Thymus (tissue), 14 donors: ENCODE measurements around the gene CCDC32. TPM values are rescaled to one million over a fixed set of nuclear protein-coding genes. Genes with fewer than 3 reads are reported as not detected.

Experiments used
- DNase-seq, 9 donors: peaks; one replicate each; pipeline ENCODE4 v3.0.0-alpha.2; 2013; ENCODE audit warnings: low spot score in 9 of 9, low read depth in 6 of 9, missing footprints in 1 of 9
- H3K27ac ChIP-seq, 2 donors: one replicate each; pipeline ENCODE4 v1.5.1; 2013; ENCODE audit warnings: control low read depth in 1 of 2, low read depth in 1 of 2, low read length in 1 of 2, mild to moderate bottlenecking in 1 of 2, moderate library complexity in 1 of 2
- H3K27me3 ChIP-seq, 2 donors: one replicate each; pipeline ENCODE4 v1.5.1; 2013; ENCODE audit warnings: low read length in 1 of 2; ENCODE audit not compliant: control insufficient read depth in 2 of 2, insufficient read depth in 1 of 2
- H3K36me3 ChIP-seq, 2 donors: one replicate each; pipeline ENCODE4 v1.5.1; 2013; ENCODE audit warnings: low read length in 1 of 2, mild to moderate bottlenecking in 1 of 2, moderate library complexity in 1 of 2; ENCODE audit not compliant: control insufficient read depth in 2 of 2, insufficient read depth in 2 of 2
- H3K4me1 ChIP-seq, 2 donors: one replicate each; pipeline ENCODE4 v1.5.1; 2013; ENCODE audit warnings: low read length in 2 of 2; ENCODE audit not compliant: control insufficient read depth in 2 of 2, insufficient read depth in 2 of 2
- H3K4me3 ChIP-seq, 2 donors: one replicate each; pipeline ENCODE4 v1.5.1; 2013; ENCODE audit warnings: low read length in 2 of 2, control low read depth in 1 of 2, mild to moderate bottlenecking in 1 of 2
- H3K9me3 ChIP-seq, 2 donors: one replicate each; pipeline ENCODE4 v1.5.1; 2013; ENCODE audit warnings: low read length in 1 of 2, mild to moderate bottlenecking in 1 of 2; ENCODE audit not compliant: control insufficient read depth in 2 of 2, insufficient read depth in 1 of 2
- WGBS: extraction: QIAGEN DNeasy Blood & Tissue Kit; methylation state at CpG from one replicate; pipeline ENCODE4 v1.1.7; 2013; 5-methylcytosine and 5-hydroxymethylcytosine counted together
- long read RNA-seq, 10 donors: transcript quantifications; one replicate each; lab custom pipeline, GENCODE V29; 2026
- polyA plus RNA-seq: library from polyadenylated mRNA; stranded (reverse); fragments of 200-250 nt; gene quantifications from one replicate; pipeline ENCODE4 v1.2.3, GENCODE V29; 2013
- total RNA-seq: library from RNA; stranded (reverse); fragments of 120-200 nt; gene quantifications from one replicate; pipeline ENCODE4 v1.2.4, GENCODE V29; 2013
- donor health status: healthy.

Gene CCDC32, protein sequence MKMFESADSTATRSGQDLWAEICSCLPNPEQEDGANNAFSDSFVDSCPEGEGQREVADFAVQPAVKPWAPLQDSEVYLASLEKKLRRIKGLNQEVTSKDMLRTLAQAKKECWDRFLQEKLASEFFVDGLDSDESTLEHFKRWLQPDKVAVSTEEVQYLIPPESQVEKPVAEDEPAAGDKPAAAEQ
- total RNA-seq, result 21.2 TPM
- polyA plus RNA-seq, result 39.2 TPM
- long read RNA-seq, donor 1, partial matches to known transcripts, result 0 of 2 reads
- long read RNA-seq, donor 1, other reads (novel, unspliced or antisense), result 0 of 2 reads
- long read RNA-seq, donor 2, result 0 reads
- long read RNA-seq, donor 3, transcript CCDC32-202 (4 exons, 1,519 nt), result major isoform, 12 of 20 reads
- long read RNA-seq, donor 3, partial matches to known transcripts, result 5 of 20 reads
- long read RNA-seq, donor 3, other reads (novel, unspliced or antisense), result 0 of 20 reads
- long read RNA-seq, donor 4, transcript CCDC32-202 (4 exons, 1,519 nt), result major isoform, 5 of 7 reads
- long read RNA-seq, donor 4, partial matches to known transcripts, result 0 of 7 reads
- long read RNA-seq, donor 4, other reads (novel, unspliced or antisense), result 0 of 7 reads
- long read RNA-seq, donor 5, transcript CCDC32-202 (4 exons, 1,519 nt), result major isoform, 12 of 13 reads
- long read RNA-seq, donor 5, partial matches to known transcripts, result 0 of 13 reads
- long read RNA-seq, donor 5, other reads (novel, unspliced or antisense), result 0 of 13 reads
- long read RNA-seq, donor 6, transcript CCDC32-202 (4 exons, 1,519 nt), result major isoform, 11 of 11 reads
- long read RNA-seq, donor 6, partial matches to known transcripts, result 0 of 11 reads
- long read RNA-seq, donor 6, other reads (novel, unspliced or antisense), result 0 of 11 reads
- long read RNA-seq, donor 7, transcript CCDC32-202 (4 exons, 1,519 nt), result major isoform, 11 of 20 reads
- long read RNA-seq, donor 7, partial matches to known transcripts, result 8 of 20 reads
- long read RNA-seq, donor 7, other reads (novel, unspliced or antisense), result 0 of 20 reads
- long read RNA-seq, donor 8, partial matches to known transcripts, result 0 of 3 reads
- long read RNA-seq, donor 8, other reads (novel, unspliced or antisense), result 0 of 3 reads
- long read RNA-seq, donor 9, partial matches to known transcripts, result 0 of 5 reads
- long read RNA-seq, donor 9, other reads (novel, unspliced or antisense), result 0 of 5 reads
- long read RNA-seq, donor 10, partial matches to known transcripts, result 0 of 5 reads
- long read RNA-seq, donor 10, other reads (novel, unspliced or antisense), result 0 of 5 reads

DNA sequence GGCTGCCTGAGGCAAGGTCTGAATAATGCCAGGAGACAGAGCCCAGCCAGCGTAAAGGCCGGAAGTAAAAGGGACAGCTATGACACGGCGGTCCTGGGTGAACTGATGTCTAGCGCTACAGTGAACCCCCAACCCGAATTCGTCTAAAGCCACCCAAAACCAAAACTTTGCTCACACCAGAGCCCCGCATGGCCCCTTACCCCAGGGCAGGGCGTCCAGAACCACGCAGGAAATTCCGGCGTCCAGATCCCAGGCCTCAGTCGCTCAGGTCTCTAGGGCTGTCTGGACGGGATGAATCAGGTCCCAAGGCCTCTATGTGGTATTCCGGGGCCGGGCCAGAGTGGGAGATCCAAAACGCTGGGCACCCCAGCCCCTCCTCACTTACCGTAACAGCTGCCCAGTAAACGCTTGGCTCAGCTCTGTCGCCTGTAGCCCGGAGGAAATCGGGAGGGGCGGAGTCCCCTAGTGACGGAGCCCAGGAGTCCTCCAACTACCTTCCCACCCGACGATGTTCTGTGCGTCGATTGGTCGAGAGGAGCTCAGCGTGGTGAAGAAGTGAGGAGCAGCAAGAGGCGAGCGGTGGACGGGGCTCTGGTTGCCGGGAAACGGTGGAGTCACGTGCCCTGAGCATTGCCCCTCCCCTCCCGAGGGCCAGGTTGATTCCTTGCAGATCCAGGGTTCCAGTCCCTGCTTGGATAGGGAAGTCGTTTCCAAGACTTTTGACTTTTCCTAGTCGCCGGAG lies at the start of gene CCDC32:
Gene CCDC32, minus strand, starts transcription at position 452 of the 742 bp plus-strand sequence. CDS start 2,027 bp downstream, outside the sequence.
- peak within 1 kb of the TSS; percentile 73 to 77 for H3K4me3 ChIP-seq
- H3K27me3 ChIP-seq, result no peaks in the 10 kb centered on the region
- H3K27ac ChIP-seq, result peak within 1 kb of the TSS; percentile 79 to 88
- H3K36me3 ChIP-seq, result peaks cover 0 to 14% of the 10 kb centered on the region in 2 donors
- peak; percentile 88 to 99 (median 96) for DNase-seq
- under 1% methylated on average over 40 of the region's 40 CpGs for WGBS
- peaks cover 17 to 19% of the 10 kb centered on the region in 2 donors for H3K4me1 ChIP-seq
- H3K9me3 ChIP-seq, result no peaks in the 10 kb centered on the region

DNA sequence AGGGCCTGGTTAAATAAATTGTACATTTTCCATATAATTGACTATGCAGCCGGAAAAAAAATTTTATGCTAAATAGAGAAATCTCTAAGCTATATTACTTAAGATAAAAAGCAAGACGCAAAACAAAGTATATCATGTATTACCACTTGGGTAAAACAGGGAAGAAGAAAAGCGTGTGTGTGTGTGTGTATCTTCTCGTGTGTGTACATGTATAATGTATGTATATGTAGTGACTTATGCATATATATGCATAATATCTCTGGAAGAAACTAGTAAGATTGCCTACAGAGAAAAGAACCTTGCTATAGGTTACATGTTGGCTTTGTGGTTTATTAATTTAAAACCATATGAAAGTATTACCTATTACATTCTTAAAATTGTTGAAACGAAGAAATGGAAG lies 48.2 kb upstream of the CCDC32 start:
- H3K27me3 ChIP-seq, result no peaks in the 10 kb centered on the region
- 86% methylated on average over 5 of the region's 5 CpGs for WGBS
- no peaks in the 10 kb centered on the region for H3K9me3 ChIP-seq

GRCh38 chr15:40603935-40604334 lies 39.1 kb upstream of the CCDC32 start:
- Histone ChIP-seq H3K27ac (no peak overlapping the region), H3K36me3 (peaks cover 12 to 21% of the 10 kb centered on the region in 2 donors)

More for the DNA sequence above, 48.2 kb upstream of the CCDC32 start:
- Histone ChIP-seq H3K4me3 (no peak overlapping the region), H3K4me1 (no peaks in the 10 kb centered on the region), H3K27ac (no peak overlapping the region), H3K36me3 (peaks cover 18 to 21% of the 10 kb centered on the region in 2 donors)
- no peak for DNase-seq

DNA sequence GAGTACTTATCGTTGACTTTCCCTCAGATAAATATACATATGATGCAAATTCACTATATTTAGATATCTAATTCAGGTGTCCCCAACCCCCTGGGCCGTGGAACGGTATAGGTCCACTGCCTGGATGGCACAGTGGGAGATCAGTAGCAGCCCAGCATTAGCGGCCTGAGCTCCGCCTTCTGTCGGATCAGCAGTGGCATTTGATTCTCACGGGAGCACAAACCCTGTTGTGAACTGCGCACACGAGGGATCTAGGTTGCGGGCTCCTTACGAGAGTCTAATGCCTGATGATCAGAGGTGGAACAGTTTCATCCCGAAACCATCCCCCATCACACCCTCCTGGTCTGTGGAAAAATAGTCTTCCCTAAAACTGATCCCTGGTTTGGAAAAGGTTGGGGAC lies 36.1 kb upstream of the CCDC32 start:
- 98% methylated on average over 12 of the region's 12 CpGs for WGBS
- peaks cover 0 to 2% of the 10 kb centered on the region in 2 donors for H3K4me1 ChIP-seq
- no peak overlapping the region for H3K4me3 ChIP-seq
- no peak overlapping the region for H3K27ac ChIP-seq
- H3K36me3 ChIP-seq, result peaks cover 7 to 9% of the 10 kb centered on the region in 2 donors
- DNase-seq, result no peak
- H3K27me3 ChIP-seq, result no peaks in the 10 kb centered on the region
- no peaks in the 10 kb centered on the region for H3K9me3 ChIP-seq

More at GRCh38 chr15:40603935-40604334, 39.1 kb upstream of the CCDC32 start:
- Histone ChIP-seq H3K4me3 (no peak overlapping the region), H3K9me3 (no peaks in the 10 kb centered on the region), H3K27me3 (no peaks in the 10 kb centered on the region), H3K4me1 (no peaks in the 10 kb centered on the region)
- DNase-seq, result no peak

DNA sequence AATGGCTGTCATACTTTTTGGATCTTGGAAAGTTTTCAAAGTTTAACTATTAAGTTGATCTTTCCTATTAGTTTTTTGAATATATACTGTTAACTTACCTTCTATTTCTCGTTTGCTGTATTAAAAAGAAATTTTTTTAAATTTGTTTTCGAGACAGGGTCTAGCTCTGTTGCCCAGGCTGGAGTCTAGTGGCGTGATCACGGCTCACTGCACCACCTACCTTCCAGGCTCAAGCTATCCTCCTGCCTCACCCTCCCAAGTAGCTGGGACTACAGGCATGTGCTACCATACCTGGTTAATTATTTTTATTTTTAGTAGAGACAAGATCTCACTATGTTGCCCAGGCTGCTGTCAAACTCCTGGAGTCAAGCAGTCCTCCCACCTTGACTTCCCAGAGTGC lies 33.8 kb upstream of the CCDC32 start:
- peaks cover 0 to 2% of the 10 kb centered on the region in 2 donors for H3K4me1 ChIP-seq
- H3K4me3 ChIP-seq, result no peak overlapping the region
- DNase-seq, result no peak
- H3K27ac ChIP-seq, result no peak overlapping the region
- peaks cover 0 to 2% of the 10 kb centered on the region in 2 donors for H3K36me3 ChIP-seq
- WGBS, result 97% methylated on average over 4 of the region's 4 CpGs
- no peaks in the 10 kb centered on the region for H3K9me3 ChIP-seq
- no peaks in the 10 kb centered on the region for H3K27me3 ChIP-seq

DNA sequence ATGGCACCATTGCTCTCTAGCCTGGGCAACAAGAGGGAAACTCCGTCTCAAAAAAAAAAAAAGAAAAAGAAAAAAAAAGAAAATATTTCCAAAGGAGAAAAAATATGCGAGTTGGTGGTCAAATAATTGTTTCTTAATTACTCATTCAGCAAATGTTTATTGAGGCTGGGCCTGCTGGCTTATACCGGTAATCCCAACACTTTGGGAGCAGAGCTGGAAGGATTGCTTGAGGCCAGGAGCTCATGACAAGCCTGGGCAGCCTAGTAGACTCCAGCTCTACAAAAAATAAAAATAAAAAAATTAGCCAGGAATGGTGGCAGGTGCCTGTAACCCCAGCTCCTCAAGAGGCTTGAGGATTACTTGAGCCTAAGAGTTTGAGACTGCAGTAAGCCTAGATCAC lies 33.3 kb upstream of the CCDC32 start:
- Histone ChIP-seq H3K27me3 (no peaks in the 10 kb centered on the region), H3K9me3 (no peaks in the 10 kb centered on the region), H3K27ac (no peak overlapping the region), H3K36me3 (no peaks in the 10 kb centered on the region), H3K4me3 (no peak overlapping the region), H3K4me1 (peaks cover 0 to 2% of the 10 kb centered on the region in 2 donors)
- 84% methylated on average over 3 of the region's 3 CpGs for WGBS
- no peak for DNase-seq

DNA sequence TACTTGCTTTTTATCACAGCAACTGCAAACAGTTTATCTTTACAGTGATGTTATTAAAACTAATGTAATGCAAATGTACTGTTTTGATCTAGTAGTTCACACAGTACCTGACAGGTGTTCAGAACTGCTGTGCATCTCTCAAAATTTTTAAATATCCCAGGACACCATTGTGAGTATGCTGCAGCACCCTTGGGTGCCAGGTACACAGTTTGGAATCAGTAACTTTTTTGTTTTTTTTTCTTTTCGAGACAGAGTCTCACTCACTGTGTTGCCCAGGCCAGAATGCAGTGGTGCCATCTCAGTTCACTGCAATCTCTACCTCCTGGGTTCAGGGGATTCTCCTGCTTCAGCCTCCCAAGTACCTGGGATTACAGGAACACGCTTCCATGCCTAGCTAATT lies 32.2 kb upstream of the CCDC32 start:
- Histone ChIP-seq H3K9me3 (no peaks in the 10 kb centered on the region), H3K36me3 (no peaks in the 10 kb centered on the region), H3K27me3 (no peaks in the 10 kb centered on the region), H3K4me3 (no peak overlapping the region), H3K4me1 (peaks cover 0 to 2% of the 10 kb centered on the region in 2 donors), H3K27ac (no peak overlapping the region)
- DNase-seq, result no peak
- 98% methylated on average over 2 of the region's 2 CpGs for whole genome bisulfite sequencing

DNA sequence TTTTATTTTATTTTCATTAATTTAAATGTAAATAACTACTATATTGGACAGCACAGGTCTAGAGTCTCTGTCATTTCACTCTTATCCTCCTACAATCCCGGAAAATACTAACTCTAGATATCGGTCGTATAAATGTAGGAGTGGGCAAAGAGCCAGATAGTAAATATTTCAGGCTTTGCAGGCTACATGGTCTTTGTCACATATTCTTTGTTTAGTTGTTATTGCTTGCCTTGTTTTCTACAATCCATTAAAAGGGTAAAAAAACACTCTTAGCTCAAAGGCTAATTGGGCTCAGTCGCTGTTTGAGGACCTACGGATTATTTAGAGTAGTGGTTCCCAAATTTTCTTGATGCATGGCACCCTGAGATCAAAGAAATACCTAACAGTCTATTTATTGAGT lies 30.9 kb upstream of the CCDC32 start:
- H3K4me3 ChIP-seq, result peak overlapping the region in 1 of 2 donors; percentile 95
- DNase-seq, result no peak
- 98% methylated on average over 5 of the region's 5 CpGs for WGBS

More for the DNA sequence above, 30.9 kb upstream of the CCDC32 start:
- Histone ChIP-seq H3K27me3 (no peaks in the 10 kb centered on the region), H3K36me3 (no peaks in the 10 kb centered on the region), H3K4me1 (peaks cover 0 to 4% of the 10 kb centered on the region in 2 donors), H3K9me3 (no peaks in the 10 kb centered on the region), H3K27ac (no peak overlapping the region)
